MM.1S (cell line): Measurements from ENCODE around the gene MAD1L1.

Experiments used
- DNase-seq: peaks from one replicate; pipeline ENCODE4 v3.0.0-alpha.2; 2015
- H2AFZ ChIP-seq: fragments of 300-600 bp; sonication (generic); 2 replicates; pipeline ENCODE4 v1.6.0; 2016; ENCODE audit warnings: antibody characterized with exemption, low read length
- H3F3A ChIP-seq: fragments of 300-600 bp; sonication (generic); 2 replicates; pipeline ENCODE4 v1.6.1; 2016; ENCODE audit warnings: mild to moderate bottlenecking, antibody characterized with exemption, low read length, moderate library complexity, mixed read lengths; ENCODE audit not compliant: insufficient read depth
- H3K27ac ChIP-seq: fragments of 300-600 bp; sonication (generic); 2 replicates; pipeline ENCODE4 v1.5.1; 2016; ENCODE audit warnings: mild to moderate bottlenecking, low read length
- H3K27me3 ChIP-seq: fragments of 300-600 bp; sonication (generic); replicated peaks from 2 replicates; pipeline ENCODE4 v1.6.0; 2016; ENCODE audit warnings: low read length; ENCODE audit not compliant: insufficient read depth
- H3K36me3 ChIP-seq: fragments of 300-600 bp; sonication (generic); replicated peaks from 2 replicates; pipeline ENCODE4 v1.6.1; 2016; ENCODE audit warnings: mild to moderate bottlenecking, low read length, mixed read lengths; ENCODE audit not compliant: insufficient read depth
- H3K4me1 ChIP-seq: fragments of 300-600 bp; sonication (generic); 2 replicates; pipeline ENCODE4 v1.6.1; 2016; ENCODE audit warnings: low read length, mixed read lengths
- H3K4me2 ChIP-seq: fragments of 300-600 bp; sonication (generic); 2 replicates; pipeline ENCODE4 v1.6.0; 2016; ENCODE audit warnings: low read depth, low read length
- H3K4me3 ChIP-seq: fragments of 300-600 bp; sonication (generic); 2 replicates; pipeline ENCODE4 v1.5.1; 2016; ENCODE audit warnings: low read length, mixed read lengths
- H3K79me2 ChIP-seq: fragments of 300-600 bp; sonication (generic); 2 replicates; pipeline ENCODE4 v1.6.1; 2016; ENCODE audit warnings: mixed run types, low read length, mixed read lengths
- H3K9ac ChIP-seq: fragments of 300-600 bp; sonication (generic); 2 replicates; pipeline ENCODE4 v1.6.1; 2016; ENCODE audit warnings: low read length, mixed read lengths
- H3K9me2 ChIP-seq: fragments of 300-600 bp; sonication (generic); replicated peaks from 2 replicates; pipeline ENCODE4 v1.6.1; 2016; ENCODE audit warnings: mild to moderate bottlenecking, low read length, mixed read lengths; ENCODE audit not compliant: insufficient read depth
- H3K9me3 ChIP-seq: fragments of 300-600 bp; sonication (generic); replicated peaks from 2 replicates; pipeline ENCODE4 v1.6.1; 2016; ENCODE audit warnings: mild to moderate bottlenecking, low read length, mixed read lengths; ENCODE audit not compliant: insufficient read depth
- H4K20me1 ChIP-seq: fragments of 300-600 bp; sonication (generic); 2 replicates; pipeline ENCODE4 v1.6.1; 2016; ENCODE audit warnings: mild to moderate bottlenecking, low read length, moderate library complexity, mixed read lengths; ENCODE audit not compliant: insufficient read depth
- EZH2 ChIP-seq: fragments of 300-600 bp; sonication (generic); optimal IDR thresholded peaks from 2 replicates; pipeline ENCODE3; 2017; ENCODE audit warnings: low read depth, mild to moderate bottlenecking, antibody characterized with exemption, low read length, mixed read lengths
- EZH2phosphoT487 ChIP-seq: fragments of 300-600 bp; sonication (generic); IDR thresholded peaks from 2 replicates; pipeline ENCODE4 v1.6.1; 2018; ENCODE audit warnings: antibody characterized with exemption, low read length
- TF ChIP-seq, protein P1 (sequence below): fragments of 300-600 bp; sonication (generic); IDR thresholded peaks from 2 replicates; pipeline ENCODE4 v1.5.1; 2016; ENCODE audit warnings: antibody characterized with exemption, low read length, mixed read lengths

The MAD1L1 gene

GRCh38 chr7:1946773-1947450 lies 285.8 kb downstream of the MAD1L1 start:
- Histone ChIP-seq H3K9me2 (no peaks in the 10 kb centered on the region), H3K9me3 (no peaks in the 10 kb centered on the region), H3K4me2 (no peak overlapping the region), H3K9ac (no peak overlapping the region), H3K4me3 (no peak overlapping the region), H3K27me3 (no peaks in the 10 kb centered on the region), H3K36me3 (no peaks in the 10 kb centered on the region), H2AFZ (no peak overlapping the region), H3K4me1 (no peaks in the 10 kb centered on the region), H3K27ac (no peak overlapping the region), H4K20me1 (no peaks in the 10 kb centered on the region), H3F3A (no peaks in the 10 kb centered on the region), H3K79me2 (no peaks in the 10 kb centered on the region)
- TF ChIP-seq EZH2 (no peak), EZH2phosphoT487 (no peak)
- TF ChIP-seq, protein P1, sequence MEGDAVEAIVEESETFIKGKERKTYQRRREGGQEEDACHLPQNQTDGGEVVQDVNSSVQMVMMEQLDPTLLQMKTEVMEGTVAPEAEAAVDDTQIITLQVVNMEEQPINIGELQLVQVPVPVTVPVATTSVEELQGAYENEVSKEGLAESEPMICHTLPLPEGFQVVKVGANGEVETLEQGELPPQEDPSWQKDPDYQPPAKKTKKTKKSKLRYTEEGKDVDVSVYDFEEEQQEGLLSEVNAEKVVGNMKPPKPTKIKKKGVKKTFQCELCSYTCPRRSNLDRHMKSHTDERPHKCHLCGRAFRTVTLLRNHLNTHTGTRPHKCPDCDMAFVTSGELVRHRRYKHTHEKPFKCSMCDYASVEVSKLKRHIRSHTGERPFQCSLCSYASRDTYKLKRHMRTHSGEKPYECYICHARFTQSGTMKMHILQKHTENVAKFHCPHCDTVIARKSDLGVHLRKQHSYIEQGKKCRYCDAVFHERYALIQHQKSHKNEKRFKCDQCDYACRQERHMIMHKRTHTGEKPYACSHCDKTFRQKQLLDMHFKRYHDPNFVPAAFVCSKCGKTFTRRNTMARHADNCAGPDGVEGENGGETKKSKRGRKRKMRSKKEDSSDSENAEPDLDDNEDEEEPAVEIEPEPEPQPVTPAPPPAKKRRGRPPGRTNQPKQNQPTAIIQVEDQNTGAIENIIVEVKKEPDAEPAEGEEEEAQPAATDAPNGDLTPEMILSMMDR: no peak
- no peak for DNase-seq

DNA sequence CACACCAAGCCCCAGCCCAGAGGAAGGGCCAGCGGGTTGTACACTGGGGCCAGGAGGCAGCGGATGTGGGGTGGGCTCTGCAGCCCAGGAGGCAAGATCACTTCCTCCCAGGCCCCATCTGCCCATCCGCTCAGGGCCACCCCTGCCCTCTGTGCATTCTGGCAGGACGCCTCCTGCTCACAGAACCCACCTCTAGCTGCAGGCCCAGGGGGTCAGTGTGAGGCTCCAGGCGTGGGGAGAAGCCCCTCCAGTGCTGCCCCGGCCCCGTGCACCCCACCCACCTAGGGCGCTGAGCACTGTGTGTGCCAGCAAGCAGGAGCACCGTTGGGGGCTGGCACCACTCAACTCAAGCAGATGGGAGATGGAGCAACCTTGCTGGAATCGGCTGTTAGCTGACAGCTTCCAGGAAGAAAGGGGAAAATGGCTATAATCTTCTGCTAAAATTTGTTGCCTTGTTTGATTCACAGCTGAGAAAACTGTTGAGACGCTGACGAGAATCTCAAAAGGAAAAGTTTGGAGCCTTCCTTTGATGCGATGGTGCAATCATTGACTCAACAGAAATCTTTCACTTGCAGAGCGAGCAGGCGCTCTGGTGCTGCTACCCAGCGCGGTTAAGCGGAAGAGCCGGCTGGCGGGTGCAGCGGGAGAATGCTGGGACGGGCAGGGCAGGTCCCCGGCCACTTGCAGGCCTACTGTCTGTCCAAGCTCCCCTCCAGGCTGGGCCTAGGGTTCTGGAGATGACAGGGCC lies 286.5 kb downstream of the MAD1L1 start:
- H3K27ac ChIP-seq: no peak overlapping the region
- TF ChIP-seq EZH2 (no peak), EZH2phosphoT487 (no peak)
- TF ChIP-seq, protein P1: no peak
- no peaks in the 10 kb centered on the region for H3K36me3 ChIP-seq
- H3K9me2 ChIP-seq: no peaks in the 10 kb centered on the region
- H3K27me3 ChIP-seq: no peaks in the 10 kb centered on the region
- no peaks in the 10 kb centered on the region for H4K20me1 ChIP-seq
- no peaks in the 10 kb centered on the region for H3F3A ChIP-seq
- H3K4me1 ChIP-seq: no peaks in the 10 kb centered on the region
- no peak overlapping the region for H3K4me2 ChIP-seq
- no peak overlapping the region for H3K4me3 ChIP-seq
- no peak overlapping the region for H3K9ac ChIP-seq
- no peak for DNase-seq
- no peak overlapping the region for H2AFZ ChIP-seq
- no peaks in the 10 kb centered on the region for H3K79me2 ChIP-seq
- no peaks in the 10 kb centered on the region for H3K9me3 ChIP-seq

DNA sequence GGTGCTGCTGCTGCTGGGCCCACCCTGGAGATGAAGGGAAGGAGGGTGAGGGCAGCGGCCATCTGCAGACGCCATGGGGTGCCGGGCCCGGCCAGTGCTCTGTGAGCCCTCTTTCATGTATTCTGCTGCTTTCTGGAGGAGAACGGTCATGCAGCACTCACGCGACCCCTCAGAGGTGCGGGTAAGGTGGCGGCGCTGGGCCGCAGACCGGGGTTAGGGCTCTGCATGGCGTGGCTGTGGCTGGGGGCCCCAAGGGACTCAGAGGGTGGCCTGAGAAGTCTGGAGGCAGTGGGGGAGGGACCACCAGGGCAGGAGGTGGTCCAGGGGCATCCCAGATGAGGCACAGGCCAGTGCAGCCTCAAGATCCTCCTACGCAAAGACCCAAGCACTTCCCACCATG lies 287.2 kb downstream of the MAD1L1 start:
- no peaks in the 10 kb centered on the region for H3K27me3 ChIP-seq
- H2AFZ ChIP-seq: no peak overlapping the region
- no peaks in the 10 kb centered on the region for H3K9me3 ChIP-seq
- no peak overlapping the region for H3K4me2 ChIP-seq
- no peak for TF ChIP-seq EZH2phosphoT487
- TF ChIP-seq EZH2: no peak
- TF ChIP-seq, protein P1: no peak
- no peaks in the 10 kb centered on the region for H4K20me1 ChIP-seq
- no peaks in the 10 kb centered on the region for H3K79me2 ChIP-seq
- H3K27ac ChIP-seq: no peak overlapping the region
- no peaks in the 10 kb centered on the region for H3F3A ChIP-seq
- H3K9ac ChIP-seq: no peak overlapping the region
- DNase-seq: no peak
- H3K36me3 ChIP-seq: no peaks in the 10 kb centered on the region
- no peak overlapping the region for H3K4me3 ChIP-seq
- H3K4me1 ChIP-seq: no peaks in the 10 kb centered on the region
- H3K9me2 ChIP-seq: no peaks in the 10 kb centered on the region
